H1 (cell line): ENCODE measurements around the gene CELF4. TPM values are rescaled to one million over a fixed set of nuclear protein-coding genes. Genes with fewer than 3 reads are reported as not detected.
A peak's percentile ranks its signal among the peaks of the same experiment; 100 is the strongest.

Experiments used
- CTCF ChIA-PET: fragments of 300-600 bp; sonication (Branson Sonifier 250); formaldehyde crosslinking; loops from one replicate; lab custom pipeline; 2021; ENCODE audit not compliant: partially characterized antibody; lab: Charles Lee
- POLR2A ChIA-PET: fragments of 300-600 bp; sonication (Branson Sonifier 250); formaldehyde crosslinking; loops from one replicate; lab custom pipeline; 2021; ENCODE audit warnings: inconsistent platforms; ENCODE audit not compliant: partially characterized antibody; lab: Charles Lee
- DNase-seq, 2 experiments: peaks; one replicate each; pipeline versions ENCODE4 v3.0.0 to v3.0.0-alpha.2; 2010 to 2022; ENCODE audit warnings: low spot score in 2 of 2, low read depth in 1 of 2, mixed read lengths in 1 of 2
- FAIRE-seq: peaks from 2 replicates; lab custom pipeline; 2011; peaks lifted over from hg19 to GRCh38; lab: Jason Lieb, UNC
- H2AFZ ChIP-seq: 2 replicates; pipeline ENCODE4 v1.8.1; 2012; ENCODE audit warnings: low read length, inconsistent platforms
- H2AK5ac ChIP-seq: 2 replicates; pipeline ENCODE4 v1.6.1; 2013; ENCODE audit warnings: low read depth, low read length
- H2BK120ac ChIP-seq: replicated peaks from 2 replicates; pipeline ENCODE3; 2013; ENCODE audit warnings: low read depth, low read length, inconsistent platforms
- H2BK12ac ChIP-seq: 2 replicates; pipeline ENCODE4 v1.6.1; 2013; ENCODE audit warnings: low read depth, low read length
- H2BK15ac ChIP-seq: 2 replicates; pipeline ENCODE4 v1.6.1; 2013; ENCODE audit warnings: low read length
- H2BK20ac ChIP-seq: 2 replicates; pipeline ENCODE4 v1.6.1; 2013; ENCODE audit warnings: low read length
- H2BK5ac ChIP-seq: 2 replicates; pipeline ENCODE4 v1.6.1; 2013; ENCODE audit warnings: low read depth, low read length
- H3K14ac ChIP-seq: 2 replicates; pipeline ENCODE4 v1.6.1; 2013; ENCODE audit warnings: inconsistent platforms; ENCODE audit not compliant: insufficient read length
- H3K18ac ChIP-seq: 2 replicates; pipeline ENCODE4 v1.6.1; 2013; ENCODE audit warnings: low read length; ENCODE audit errors: extremely low read depth
- H3K23ac ChIP-seq: 2 replicates; pipeline ENCODE4 v1.6.1; 2013; ENCODE audit warnings: inconsistent platforms; ENCODE audit not compliant: insufficient read length
- H3K23me2 ChIP-seq: 2 replicates; pipeline ENCODE4 v1.6.1; 2013; ENCODE audit warnings: low read depth, low read length
- H3K27ac ChIP-seq: 2 replicates; pipeline ENCODE4 v1.6.1; 2011; ENCODE audit warnings: low read depth, low read length, inconsistent platforms
- H3K27me3 ChIP-seq, 4 experiments: replicated peaks in 1 of 4; 1 replicate in 1 of 4; 2 replicates in 3 of 4; pipeline versions ENCODE4 v1.6.1 to v1.8.1; 2011 to 2013; ENCODE audit warnings: low read length in 3 of 4, mild to moderate bottlenecking in 3 of 4, inconsistent platforms in 2 of 4, mixed read lengths in 2 of 4, moderate library complexity in 1 of 4; ENCODE audit not compliant: control insufficient read depth in 3 of 4, insufficient read depth in 3 of 4; ENCODE audit errors: extremely low read depth in 1 of 4
- H3K36me3 ChIP-seq, 4 experiments: 2 replicates each; pipeline versions ENCODE4 v1.6.1 to v1.8.1; 2011 to 2013; ENCODE audit warnings: mild to moderate bottlenecking in 4 of 4, low read length in 3 of 4, moderate library complexity in 2 of 4, control low read depth in 1 of 4, inconsistent platforms in 1 of 4; ENCODE audit not compliant: insufficient read depth in 4 of 4, control insufficient read depth in 2 of 4
- H3K4ac ChIP-seq: replicated peaks from 2 replicates; pipeline ENCODE3; 2013; ENCODE audit warnings: low read length, low read depth, mixed read lengths, inconsistent platforms; ENCODE audit not compliant: insufficient read length
- H3K4me1 ChIP-seq, 4 experiments: replicated peaks in 1 of 4; 1 replicate in 1 of 4; 2 replicates in 3 of 4; pipeline versions ENCODE4 v1.6.1 to v1.8.1; 2011 to 2013; ENCODE audit warnings: low read length in 3 of 4, inconsistent platforms in 2 of 4, mixed read lengths in 1 of 4; ENCODE audit not compliant: insufficient read depth in 4 of 4, control insufficient read depth in 3 of 4
- H3K4me2 ChIP-seq, 2 experiments: 2 replicates each; pipeline versions ENCODE4 v1.6.1 to v1.8.1; 2011 to 2013; ENCODE audit warnings: low read depth in 2 of 2, low read length in 2 of 2, control low read depth in 1 of 2, inconsistent platforms in 1 of 2, mild to moderate bottlenecking in 1 of 2; ENCODE audit not compliant: insufficient read depth in 1 of 2
- H3K4me3 ChIP-seq, 4 experiments: fragments of 200-600, 300-600 bp in 1 of 4; sonication (generic), shearing (Covaris generic), sonication (Bioruptor Twin) in 1 of 4; 2 replicates each; pipeline versions ENCODE4 v1.5.1 to v1.8.1; 2011 to 2016; ENCODE audit warnings: low read length in 4 of 4, low read depth in 3 of 4, control low read depth in 2 of 4, inconsistent platforms in 2 of 4, mild to moderate bottlenecking in 2 of 4, mixed read lengths in 1 of 4, moderate library complexity in 1 of 4; ENCODE audit not compliant: insufficient read depth in 2 of 4; ENCODE audit errors: extremely low read depth in 1 of 4
- H3K56ac ChIP-seq: replicated peaks from 2 replicates; pipeline ENCODE3; 2013; ENCODE audit warnings: low read depth, mild to moderate bottlenecking, mixed read lengths, low read length, inconsistent platforms; ENCODE audit not compliant: insufficient read length
- H3K79me1 ChIP-seq: 2 replicates; pipeline ENCODE4 v1.6.1; 2013; ENCODE audit warnings: low read depth, low read length, control low read depth
- H3K79me2 ChIP-seq, 2 experiments: 2 replicates each; pipeline versions ENCODE4 v1.6.1 to v1.8.1; 2012 to 2013; ENCODE audit warnings: low read length in 2 of 2, mild to moderate bottlenecking in 2 of 2, inconsistent platforms in 1 of 2; ENCODE audit not compliant: insufficient read depth in 2 of 2, control insufficient read depth in 1 of 2
- H3K9ac ChIP-seq, 4 experiments: replicated peaks in 1 of 4; 1 replicate in 1 of 4; 2 replicates in 3 of 4; pipeline versions ENCODE4 v1.6.1 to v1.8.1; 2011 to 2013; ENCODE audit warnings: low read depth in 3 of 4, low read length in 3 of 4, control low read depth in 2 of 4, mild to moderate bottlenecking in 2 of 4, moderate library complexity in 2 of 4, inconsistent platforms in 1 of 4; ENCODE audit errors: extremely low read depth in 1 of 4
- H3K9me3 ChIP-seq, 2 experiments: 2 replicates each; pipeline versions ENCODE4 v1.6.1 to v1.8.1; 2012 to 2013; ENCODE audit warnings: mild to moderate bottlenecking in 2 of 2, moderate library complexity in 2 of 2, control low read depth in 1 of 2, inconsistent platforms in 1 of 2, low read depth in 1 of 2, low read length in 1 of 2, mixed read lengths in 1 of 2; ENCODE audit not compliant: insufficient read depth in 2 of 2
- H4K20me1 ChIP-seq, 2 experiments: replicated peaks in 1 of 2; 2 replicates each; pipeline versions ENCODE3 to v1.8.1; 2011 to 2013; ENCODE audit warnings: inconsistent platforms in 2 of 2, low read length in 2 of 2, mild to moderate bottlenecking in 1 of 2; ENCODE audit not compliant: insufficient read depth in 2 of 2, control insufficient read depth in 1 of 2
- H4K5ac ChIP-seq: 2 replicates; pipeline ENCODE4 v1.6.1; 2013; ENCODE audit warnings: low read length, low read depth, mixed read lengths, inconsistent platforms; ENCODE audit not compliant: insufficient read length
- H4K8ac ChIP-seq: 2 replicates; pipeline ENCODE4 v1.8.0; 2013; ENCODE audit warnings: mild to moderate bottlenecking, moderate library complexity, low read length, inconsistent platforms; ENCODE audit not compliant: insufficient read depth; ENCODE audit errors: extremely low read depth
- H4K91ac ChIP-seq: replicated peaks from 2 replicates; pipeline ENCODE3; 2013; ENCODE audit warnings: low read length, mixed read lengths, inconsistent platforms; ENCODE audit not compliant: insufficient read length
- BCL11A ChIP-seq, 2 experiments: IDR thresholded peaks; one replicate each; pipeline ENCODE4 v1.6.1; 2011; ENCODE audit warnings: low read depth in 2 of 2, low read length in 2 of 2, mild to moderate bottlenecking in 2 of 2
- CTBP2 ChIP-seq: IDR thresholded peaks from 2 replicates; pipeline ENCODE4 v1.7.0; 2011; ENCODE audit warnings: borderline replicate concordance, mild to moderate bottlenecking, moderate library complexity, mixed read lengths, low read length; ENCODE audit not compliant: insufficient read depth, insufficient read length
- JUND ChIP-seq: IDR thresholded peaks from 2 replicates; pipeline ENCODE4 v1.6.1; 2011; ENCODE audit warnings: mild to moderate bottlenecking, improper control_type of control experiment, low read length
- SIN3A ChIP-seq, 2 experiments: IDR thresholded peaks in 1 of 2; conservative IDR thresholded peaks in 1 of 2; 2 replicates each; pipeline ENCODE4 v1.6.1; 2011 to 2012; ENCODE audit warnings: low read length in 2 of 2, improper control_type of control experiment in 1 of 2, low read depth in 1 of 2, mild to moderate bottlenecking in 1 of 2
- SP2 ChIP-seq: IDR thresholded peaks from 2 replicates; pipeline ENCODE4 v1.6.1; 2012; ENCODE audit warnings: mild to moderate bottlenecking, low read length, inconsistent platforms
- WGBS, 2 experiments: shearing (Covaris generic) in 1 of 2; methylation state at CpG; one replicate each; pipeline versions ENCODE4 v1.1.6 to v1.1.7; 2013 to 2015; ENCODE audit warnings: low lambda C conversion rate in 2 of 2, mixed read lengths in 2 of 2, inconsistent platforms in 1 of 2, low coverage in 1 of 2, missing lambda C conversion rate in 1 of 2; ENCODE audit not compliant: insufficient replicate concordance in 2 of 2, insufficient coverage in 1 of 2, insufficient read length in 1 of 2; ENCODE audit errors: extremely low coverage in 1 of 2, missing lambda C conversion rate in 1 of 2; 5-methylcytosine and 5-hydroxymethylcytosine counted together
- polyA plus RNA-seq, 7 experiments: library from polyadenylated mRNA; depleted of rRNA in 3 of 7; stranded (reverse) in 5 of 7; unstranded in 2 of 7; fragments of >200 nt in 5 of 7; fragments of 200-250 nt in 2 of 7; gene quantifications; 1 replicate in 5 of 7; 2 replicates in 1 of 7; 4 replicates in 1 of 7; pipeline versions ENCODE4 v1.2.1 to v1.2.3, GENCODE V29; 2011 to 2013; ENCODE audit warnings: missing spikeins in 2 of 7, mixed read lengths in 2 of 7
- total RNA-seq: library from RNA; stranded (reverse); fragmentation: NEBNext Ultra II Directional; extraction: Animal tissue kit (Norgen Biotek cat#: 25700); gene quantifications from 2 replicates; pipeline ENCODE4 v1.2.1, GENCODE V29; 2021

Gene CELF4
- total and polyA plus RNA-seq, 2 of the 8 experiments (the other 6 are each of a cell fraction or from before 2014, with no cell fraction given), result 1.6 to 3.4 TPM

- Histone ChIP-seq H3K27ac (no peak overlapping the region), H4K5ac (no peak overlapping the region), H3K4me3 (no peak overlapping the region), H3K18ac (no peak overlapping the region), H3K79me1 (no peaks in the 10 kb centered on the region), H3K56ac (no peak overlapping the region), H4K20me1 (no peaks in the 10 kb centered on the region), H3K23me2 (no peaks in the 10 kb centered on the region), H4K8ac (no peak overlapping the region), H3K27me3 (peaks cover 0 to 3% (median 0%) of the 10 kb centered on the region in 4 experiments; a peak in 1 of 7 replicates), H2BK5ac (no peak overlapping the region), H3K4ac (no peak overlapping the region), H4K91ac (no peak overlapping the region), H3K79me2 (no peaks in the 10 kb centered on the region), H3K9me3 (no peaks in the 10 kb centered on the region), H2AK5ac (no peak overlapping the region), H3K14ac (no peak overlapping the region), H2AFZ (no peak overlapping the region), H2BK20ac (no peak overlapping the region), H3K23ac (no peak overlapping the region), H3K9ac (no peak overlapping the region), H2BK15ac (no peak overlapping the region), H2BK12ac (no peak overlapping the region), H2BK120ac (no peak overlapping the region), H3K36me3 (no peaks in the 10 kb centered on the region), H3K4me1 (peaks cover 0 to 5% (median 2%) of the 10 kb centered on the region in 4 experiments; a peak in 6 of 7 replicates), H3K4me2 (0 out of 4 replicates have a peak overlapping the region, but pooled peaks of 1 of the 2 experiments have one; percentile 7)
- 82% methylated on average over 3 of the region's 3 CpGs; no CpG with 5 or more reads in 1 of the 2 experiments for WGBS, 2 experiments
- POLR2A ChIA-PET, result no interaction called here
- TF ChIP-seq BCL11A (IDR thresholded peaks at IDR 0.05; ENCODE audit: low read depth in 2 of 2, low read length in 2 of 2), result no peak
- no peak for TF ChIP-seq SIN3A (conservative IDR thresholded peaks at IDR 0.05 in 1 of 2, IDR thresholded peaks at IDR 0.05 in 1 of 2; ENCODE audit: low read depth in 1 of 2, low read length in 2 of 2)
- TF ChIP-seq JUND, result peak; percentile 55; the same call in 1 of the 2 replicates
- TF ChIP-seq CTBP2, result no peak
- no peak for TF ChIP-seq SP2
- FAIRE-seq, result no peak
- DNase-seq, result no peak
- CTCF ChIA-PET, result interaction anchor here (1.1 to 8.7 kb wide), 8 partner anchors 11 to 187 kb away, joined by 3 to 88 read pairs (median 18); no protein-coding TSS in a partner anchor
Measured at GRCh38 chr18:37346048-37346447, 219.6 kb downstream of the CELF4 start.
